AG09319 (cell line): ENCODE measurements around the gene PLCE1.

Source experiments
- DNase-seq: peaks from one replicate; pipeline ENCODE4 v3.0.0-alpha.2; 2010; ENCODE audit warnings: low read depth; ENCODE audit errors: extremely low read depth
- CTCF ChIP-seq: IDR thresholded peaks from 2 replicates; pipeline ENCODE4 v1.5.1; 2011; ENCODE audit warnings: low read depth, mild to moderate bottlenecking, inconsistent platforms, low read length, moderate library complexity

The PLCE1 gene

DNA sequence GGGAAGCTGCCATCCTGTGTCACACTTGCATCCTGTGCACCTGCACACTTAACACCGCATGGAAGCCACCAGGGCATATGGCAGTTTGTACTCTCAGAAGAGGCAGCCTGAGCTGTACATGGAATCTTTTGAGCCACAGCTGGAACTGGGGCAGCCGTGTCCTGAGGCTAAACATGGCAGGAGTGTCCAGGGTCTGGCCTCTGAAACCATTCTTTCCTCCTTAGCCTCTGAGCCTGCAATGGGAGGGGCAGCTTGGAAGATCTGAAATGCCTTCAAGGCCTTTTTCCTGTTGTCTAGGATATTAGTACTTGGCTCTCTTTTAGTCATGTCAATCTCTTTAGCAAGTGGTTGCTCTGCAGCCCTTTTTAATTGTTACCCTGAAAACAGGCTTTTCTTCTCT, 16.4 kb downstream of the PLCE1 start:
- TF ChIP-seq CTCF, result no peak
- DNase-seq, result no peak

DNA sequence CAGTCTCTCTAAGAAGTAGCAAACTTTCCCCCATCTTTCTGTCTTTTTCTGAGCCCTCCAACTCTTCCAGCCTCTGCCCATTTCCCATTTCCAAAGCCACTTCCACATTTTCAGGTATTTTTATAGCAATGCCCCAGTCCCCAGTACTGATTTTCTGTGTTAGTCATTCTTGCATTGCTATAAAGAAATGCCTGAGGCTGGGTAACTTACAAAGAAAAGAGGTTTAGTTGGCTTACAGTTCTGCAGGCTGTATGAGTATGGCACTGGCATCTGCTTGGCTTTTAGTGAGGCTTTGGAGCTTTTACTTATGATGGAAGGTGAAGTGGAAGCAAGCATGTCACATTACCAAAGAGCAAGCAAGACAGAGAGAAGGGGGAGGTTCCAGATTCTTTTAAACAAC, 17.2 kb downstream of the PLCE1 start:
- no peak for TF ChIP-seq CTCF
- no peak for DNase-seq

- no peak for DNase-seq
- no peak for TF ChIP-seq CTCF
Measured at GRCh38 chr10:94011296-94011695, 17.6 kb downstream of the PLCE1 start.

- no peak for DNase-seq
Measured at GRCh38 chr10:94012834-94013233, 19.1 kb downstream of the PLCE1 start.

DNA sequence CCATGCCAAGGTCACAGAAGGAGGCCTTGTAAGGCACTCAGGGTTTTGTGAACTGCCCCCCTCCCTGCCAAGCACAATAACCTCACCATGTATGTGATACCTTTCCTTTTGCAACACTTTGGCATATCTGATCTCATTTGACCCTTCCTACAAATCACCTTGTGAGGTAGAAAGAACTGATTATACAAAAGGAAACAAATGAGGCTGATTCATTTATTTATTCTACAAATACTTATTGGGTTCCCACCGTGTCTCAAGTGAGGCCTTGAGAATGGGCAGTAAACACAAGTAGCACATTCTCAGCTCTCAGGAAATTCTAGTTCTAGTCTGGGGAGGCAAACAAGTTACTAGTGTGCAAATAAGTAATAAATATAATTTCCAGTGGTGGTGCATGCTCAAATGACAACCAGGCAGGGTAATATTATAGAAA, 19.6 kb downstream of the PLCE1 start:
- no peak for DNase-seq
- TF ChIP-seq CTCF, result no peak

More at GRCh38 chr10:94012834-94013233, 19.1 kb downstream of the PLCE1 start:
- TF ChIP-seq CTCF, result no peak

DNA sequence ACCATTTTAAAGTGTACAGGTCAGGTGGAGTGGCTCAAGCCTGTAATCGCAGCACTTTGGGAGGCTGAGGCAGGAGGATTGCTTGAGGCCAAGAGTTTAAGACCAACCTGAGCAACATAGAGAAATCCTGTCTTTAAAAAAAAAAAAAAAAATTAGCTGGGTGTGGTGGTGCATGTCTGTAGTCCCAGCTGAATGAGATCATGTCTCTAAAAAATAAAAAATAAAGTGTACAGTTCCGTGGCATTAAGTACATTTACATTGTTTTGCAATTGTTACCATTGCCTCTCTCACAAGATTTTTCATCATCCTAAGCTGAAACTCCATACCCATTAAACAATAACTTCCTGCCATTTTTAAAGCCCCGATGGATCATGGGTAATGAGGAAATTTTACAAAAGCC, 20.6 kb downstream of the PLCE1 start:
- no peak for DNase-seq
- no peak for TF ChIP-seq CTCF

DNA sequence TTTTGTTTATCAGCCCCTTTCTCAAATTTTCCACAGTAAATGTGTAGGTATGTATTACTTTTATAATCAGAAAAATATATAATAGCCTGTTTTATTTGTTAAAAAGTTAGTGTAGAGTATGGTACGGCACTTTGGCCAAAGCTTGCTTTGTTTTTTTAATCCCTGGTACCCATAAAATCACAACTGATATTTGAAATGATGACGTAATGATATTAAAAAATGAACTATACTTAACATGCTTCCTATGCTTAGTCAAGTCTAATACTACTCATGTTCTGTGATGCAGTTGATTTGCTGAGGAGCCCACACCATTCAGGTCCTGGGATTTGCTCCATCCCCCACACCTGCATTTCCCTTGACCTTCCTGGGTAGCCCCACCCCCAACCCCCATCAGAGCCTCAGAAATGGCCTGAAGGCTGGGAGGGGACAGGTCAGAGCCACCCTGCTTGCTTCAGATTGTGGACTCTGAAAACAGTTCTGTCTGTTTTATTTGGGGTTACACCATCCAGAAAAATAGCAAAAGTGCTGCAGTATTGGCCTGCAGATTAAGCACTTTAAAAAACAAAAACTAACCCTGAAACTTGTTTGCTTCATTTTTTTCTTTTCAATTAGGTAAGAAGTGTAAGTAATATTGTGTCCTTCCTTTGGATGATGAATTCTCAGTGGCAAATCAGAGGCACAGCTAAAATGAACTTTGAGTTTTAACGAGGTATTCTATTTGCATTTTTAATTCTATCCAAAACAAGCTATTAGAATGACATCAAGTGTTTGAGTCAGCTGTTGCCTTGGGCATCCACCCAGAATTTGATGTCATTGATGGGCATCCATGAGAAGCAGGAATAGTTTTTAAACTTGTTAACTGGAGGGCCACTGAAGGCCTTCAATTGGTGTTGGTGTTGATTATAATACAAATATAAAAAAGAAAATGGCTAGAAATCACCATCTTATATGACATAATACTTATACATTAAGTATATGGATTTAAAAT, 23.3 kb downstream of the PLCE1 start:
- TF ChIP-seq CTCF, result no peak
- no peak for DNase-seq
